Measurements from ENCODE around the gene DLST.

The DLST gene

DNA sequence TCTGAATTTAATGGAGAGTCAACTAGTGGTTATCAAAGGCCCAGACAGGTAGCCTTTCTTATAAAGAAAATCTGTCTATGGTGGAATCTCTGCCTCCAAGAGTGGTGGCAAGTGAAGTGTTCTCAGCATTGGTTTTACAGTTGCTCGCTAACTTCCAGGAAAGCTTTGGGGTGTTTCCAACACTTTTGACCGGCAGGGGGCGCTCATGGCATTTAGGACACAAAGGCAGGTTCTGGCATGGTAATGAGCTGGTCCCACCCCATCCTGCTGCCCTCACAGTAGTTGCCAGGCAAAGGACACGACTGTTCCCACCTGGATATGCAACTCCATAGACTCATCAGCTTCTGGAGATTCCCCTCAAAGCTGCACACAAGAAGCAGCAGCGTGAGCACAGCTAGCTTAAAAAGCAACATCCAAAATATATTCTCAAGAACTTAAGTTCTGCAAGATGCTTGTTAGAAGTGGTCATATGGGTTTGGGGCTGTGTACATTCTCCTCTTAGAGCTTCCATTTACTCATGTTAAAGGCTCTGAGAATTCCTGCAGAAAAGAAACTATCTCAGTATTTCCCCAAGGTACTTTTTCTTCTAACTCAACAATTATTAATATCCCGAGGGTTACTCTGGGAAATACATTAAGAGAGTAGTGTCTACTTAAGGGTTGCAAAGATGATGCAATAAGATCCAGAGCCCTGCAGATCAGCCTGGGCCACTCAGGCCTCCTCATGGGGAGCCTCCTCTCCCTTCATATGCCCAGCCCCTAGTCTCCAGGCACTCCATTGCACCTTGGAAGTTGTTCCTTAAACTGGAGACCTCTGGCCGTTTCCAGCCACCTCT is 20.6 kb upstream of the DLST start:
- DNase-seq, result peak; percentile 86

DNA sequence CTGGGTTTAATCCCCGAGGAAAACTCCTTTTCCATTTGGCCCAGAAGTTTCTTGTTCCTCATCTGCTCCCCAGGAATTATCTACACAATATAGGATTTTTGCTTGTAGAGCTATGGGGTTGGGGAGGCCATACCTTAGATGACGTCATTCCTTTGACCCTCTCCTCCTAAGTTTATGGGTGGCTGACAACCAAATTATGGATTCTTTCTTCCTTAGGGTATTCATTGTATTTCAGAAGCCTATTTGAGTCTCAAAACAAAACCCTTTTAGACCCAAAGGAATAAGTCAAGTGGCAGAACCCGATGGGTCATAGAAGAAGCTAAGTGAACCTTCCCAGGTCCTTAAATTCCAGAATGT is 20.0 kb upstream of the DLST start:
- DNase-seq, result no peak

DNA sequence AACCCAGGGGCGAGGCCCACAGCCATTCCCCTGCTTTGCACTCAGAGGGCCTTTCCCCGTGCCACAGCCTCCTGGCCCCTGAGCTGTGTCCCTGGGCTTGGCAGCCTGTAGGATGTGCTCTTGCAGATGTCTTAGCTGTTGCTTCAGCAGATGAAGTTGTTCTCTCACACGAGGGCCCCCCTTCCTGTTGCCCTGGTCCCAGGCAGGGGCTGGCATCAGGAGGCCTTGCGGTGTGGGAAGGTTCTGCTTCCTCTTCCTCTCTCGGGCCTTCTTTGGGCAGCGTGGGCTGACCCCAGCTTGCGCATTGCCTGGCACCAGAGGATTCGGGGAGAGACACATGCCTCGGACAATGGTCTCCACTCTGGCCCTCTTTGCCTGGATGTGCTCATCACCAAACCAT is 18.4 kb upstream of the DLST start:
- no peak for DNase-seq

DNA sequence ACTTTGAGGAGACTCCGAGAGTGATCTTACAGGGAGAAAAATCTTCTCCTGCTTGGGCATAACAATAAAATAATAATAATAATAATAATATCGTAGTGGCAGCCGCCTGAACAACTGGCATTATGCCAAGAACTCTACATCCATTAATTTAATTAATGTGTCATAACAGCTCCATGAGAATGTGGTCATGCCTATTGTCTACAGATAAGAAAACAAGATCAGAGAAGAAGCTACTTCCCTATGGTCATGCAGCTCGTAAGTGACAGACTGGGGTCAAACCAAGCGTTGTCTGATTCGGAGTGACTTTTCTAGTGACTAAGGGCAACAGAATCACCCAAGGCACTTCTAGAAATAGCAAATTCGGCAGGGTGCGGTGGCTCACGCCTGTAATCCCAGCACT is 17.5 kb upstream of the DLST start:
- no peak for DNase-seq

DNA sequence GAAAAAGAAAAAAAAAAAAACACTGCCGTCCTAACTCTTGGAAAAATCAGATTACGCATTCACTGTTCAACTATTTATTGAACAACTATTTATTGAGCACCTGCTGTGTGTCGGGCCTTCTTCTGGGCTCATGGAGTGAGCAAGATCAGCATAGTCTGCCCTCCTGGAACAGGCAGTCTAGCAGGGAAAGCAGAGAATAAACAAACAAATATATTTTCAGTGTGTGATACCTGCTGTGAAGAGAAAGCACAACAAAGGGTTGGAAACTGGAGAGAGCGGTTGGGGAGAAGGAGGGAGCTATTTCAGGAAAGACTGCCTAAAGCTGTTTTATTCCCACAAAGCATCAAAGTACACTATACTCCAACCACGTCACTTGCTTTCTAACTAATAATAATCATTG is 16.6 kb upstream of the DLST start:
- DNase-seq, result no peak

DNA sequence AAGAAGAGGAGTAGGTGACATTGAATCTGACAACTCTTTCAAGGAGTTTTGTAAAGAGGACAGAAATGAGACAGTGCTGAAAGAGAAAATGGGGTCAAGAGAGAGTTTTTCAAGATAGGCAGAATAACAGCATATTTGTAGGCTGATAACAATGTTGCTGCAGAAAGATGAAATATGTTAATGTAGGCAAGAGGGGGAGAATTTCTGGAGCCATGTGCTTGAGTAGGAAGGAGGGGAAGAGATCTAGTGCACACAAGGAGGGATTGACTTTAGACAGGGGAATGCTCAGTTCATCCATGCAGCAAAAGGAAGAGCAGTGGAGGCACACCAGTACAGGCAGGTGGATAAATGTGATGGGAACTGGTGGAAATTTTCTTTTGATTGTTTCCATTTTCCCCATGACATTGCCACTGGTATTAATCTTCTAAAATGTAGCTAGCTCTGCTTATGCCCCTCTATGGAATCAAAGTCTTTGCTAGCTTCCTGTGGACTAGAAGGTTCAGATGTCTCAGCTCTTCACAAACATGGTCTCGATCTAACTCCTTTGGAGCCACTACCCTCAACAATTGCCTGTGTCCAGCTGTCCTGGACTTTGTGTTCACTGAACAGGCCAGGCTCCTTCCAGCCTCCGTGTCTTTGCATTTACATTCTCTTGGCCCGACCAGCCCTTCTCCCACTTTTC is 14.9 kb upstream of the DLST start:
- DNase-seq, result no peak

DNA sequence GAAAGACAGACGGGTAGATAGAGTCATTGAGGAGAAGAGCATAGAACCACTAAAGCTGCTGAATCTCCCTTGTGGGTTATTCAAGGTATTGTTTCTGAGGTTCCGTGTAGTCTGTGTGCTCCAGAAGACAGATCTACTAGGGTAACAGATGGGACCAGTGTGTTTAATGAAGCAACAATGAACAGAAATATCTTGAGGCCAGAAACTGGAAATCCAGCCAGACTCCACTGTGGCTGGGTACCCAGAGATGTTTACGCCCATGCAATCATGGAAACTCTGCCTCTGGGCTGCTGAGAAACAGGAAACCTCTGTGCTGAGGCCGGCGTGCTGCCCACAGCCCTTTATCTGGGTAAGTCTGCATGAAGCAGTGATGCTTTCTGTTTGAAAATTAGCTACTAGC is 14.0 kb upstream of the DLST start:
- DNase-seq, result peak; percentile 33

DNA sequence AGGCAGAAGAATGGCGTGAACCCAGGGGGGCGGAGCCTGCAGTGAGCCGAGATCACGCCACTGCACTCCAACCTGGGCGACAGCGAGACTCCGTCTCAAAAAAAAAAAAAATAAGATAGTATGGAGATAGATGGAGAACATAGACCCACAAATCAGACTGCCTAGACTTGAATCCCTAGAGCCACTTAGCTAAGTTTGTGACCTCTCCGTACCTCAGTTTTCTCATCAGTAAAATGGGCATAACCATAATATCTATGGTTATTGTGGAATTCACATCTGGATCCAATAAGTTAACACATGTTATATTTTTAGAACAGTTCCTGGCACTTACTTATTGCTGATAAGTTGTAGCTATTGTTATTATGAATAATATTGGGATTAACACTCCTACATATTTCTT is 13.0 kb upstream of the DLST start:
- no peak for DNase-seq

DNA sequence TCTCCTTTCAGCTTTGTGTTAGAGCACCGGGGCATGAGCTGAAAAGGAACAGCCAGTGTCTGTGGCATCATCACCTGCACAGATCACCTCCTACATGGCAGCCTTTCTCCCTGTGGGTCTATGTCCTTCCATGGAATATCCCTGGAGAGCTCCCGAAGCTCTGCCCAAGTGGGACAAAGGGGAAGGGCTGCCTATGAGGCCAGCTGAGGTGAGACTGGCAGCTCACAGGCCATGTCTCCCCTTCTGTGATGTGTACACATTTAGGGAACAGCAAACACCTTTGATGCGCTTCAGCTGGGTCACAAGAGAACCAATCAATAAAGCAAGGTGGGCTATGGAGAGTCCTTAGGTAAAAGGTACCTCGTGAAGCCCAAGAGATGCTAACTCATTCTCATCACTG is 9.9 kb upstream of the DLST start:
- DNase-seq, result no peak

DNA sequence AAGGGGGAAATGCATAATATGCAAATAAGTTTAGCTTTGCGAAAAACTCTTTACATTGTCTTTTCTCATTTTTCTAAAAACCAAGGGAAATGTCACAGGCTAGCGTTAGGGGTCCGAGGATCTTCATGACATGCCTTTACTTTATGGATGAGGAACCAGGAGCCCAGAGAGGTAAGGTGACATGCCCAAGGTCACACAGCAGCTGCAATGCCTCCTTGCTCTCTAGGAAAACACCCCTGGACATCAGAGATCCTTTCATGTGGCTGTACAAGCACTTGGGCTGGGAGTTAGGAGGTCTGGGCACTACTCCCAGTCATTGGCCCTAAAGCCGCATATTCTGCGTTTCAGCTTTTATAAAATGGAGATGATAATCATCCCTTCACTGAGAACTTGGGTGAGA is 6.5 kb upstream of the DLST start:
- DNase-seq, result no peak

DNA sequence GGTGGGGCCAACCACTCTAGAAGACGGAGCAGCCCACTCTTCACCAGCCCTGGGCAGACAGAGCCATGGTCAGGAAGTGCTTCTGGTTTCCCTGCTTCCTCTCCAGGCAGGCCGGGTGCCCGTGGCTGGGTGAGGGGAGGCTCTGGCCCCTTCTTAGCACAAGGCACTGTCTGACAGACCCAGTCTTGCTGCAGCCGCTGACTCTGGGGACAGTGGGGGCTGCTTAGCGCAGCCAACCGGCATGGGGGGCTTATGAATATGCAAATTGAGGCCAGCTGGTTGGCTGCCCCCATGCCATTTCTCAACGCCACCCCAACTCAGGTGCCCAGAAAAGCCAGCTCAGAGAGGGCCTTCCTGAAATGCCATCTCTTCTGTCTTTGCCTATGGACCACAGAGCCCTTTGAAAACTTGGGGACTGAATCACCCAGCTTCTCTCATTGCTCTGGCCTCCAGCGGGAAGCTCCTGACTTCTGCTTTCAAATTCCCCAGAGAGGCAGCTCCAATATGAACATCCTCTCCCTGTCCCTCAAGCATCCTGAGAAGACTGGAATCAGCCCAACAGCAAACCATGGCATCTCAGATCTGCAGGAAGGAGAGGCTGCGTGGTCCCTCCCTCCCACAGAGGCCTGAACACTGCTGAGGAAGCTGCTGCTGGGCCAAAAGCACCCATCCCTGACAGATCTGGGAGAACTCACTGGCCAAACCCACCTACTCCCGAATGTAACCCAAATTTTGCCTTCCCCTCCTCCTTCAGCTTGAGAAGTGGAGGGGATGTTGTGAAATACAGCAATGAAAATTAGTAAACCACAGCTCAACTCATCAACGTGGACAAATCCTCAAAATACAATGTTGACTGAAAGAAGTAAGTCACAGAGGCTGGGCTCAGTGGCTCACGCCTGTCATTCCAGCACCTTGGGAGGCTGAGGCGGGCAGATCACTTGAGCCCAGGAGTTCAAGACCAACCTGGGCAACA is 5.5 kb upstream of the DLST start, which contains the start of gene PROX2:
TSS of gene PROX2 (minus strand) at position 205 of the 973 bp plus-strand sequence. CDS start 12,311 bp downstream, outside the sequence.
- DNase-seq, result peak; percentile 3

DNA sequence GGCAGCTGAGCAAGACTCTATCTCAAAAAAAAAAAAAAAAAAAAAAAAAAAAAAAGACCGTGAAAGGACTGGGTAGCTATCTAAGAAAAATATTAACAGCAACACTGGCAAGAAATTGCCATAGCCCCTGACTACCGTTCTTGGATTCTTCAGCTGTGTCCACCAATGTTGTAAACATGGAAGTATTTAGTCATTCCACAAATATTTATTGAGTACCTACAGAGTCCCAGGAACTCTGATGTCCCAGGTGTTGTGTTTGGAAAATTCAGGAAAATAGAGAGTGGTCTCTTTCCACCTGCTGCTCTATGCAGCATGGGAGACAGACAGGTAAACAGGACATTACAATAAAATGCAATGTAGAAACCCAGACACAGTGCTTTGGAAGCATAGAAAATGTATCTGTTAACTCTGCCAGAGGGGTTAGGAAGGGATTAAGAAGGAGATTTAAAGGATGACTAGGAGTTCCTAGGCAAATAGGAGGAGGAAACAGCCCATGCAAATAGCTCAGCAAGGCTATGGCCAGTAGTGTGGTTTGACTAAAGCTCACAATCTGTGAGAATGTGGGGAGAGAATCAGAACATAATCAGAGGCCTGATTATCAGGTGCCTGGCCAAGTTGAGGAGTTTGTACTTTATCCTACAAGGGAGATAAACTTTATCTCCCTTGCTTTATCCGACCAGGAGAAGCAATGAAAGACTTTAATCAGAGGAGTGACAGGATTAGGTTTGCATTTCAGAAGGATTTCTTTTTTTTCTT is 2.1 kb upstream of the DLST start:
- no peak for DNase-seq

DNA sequence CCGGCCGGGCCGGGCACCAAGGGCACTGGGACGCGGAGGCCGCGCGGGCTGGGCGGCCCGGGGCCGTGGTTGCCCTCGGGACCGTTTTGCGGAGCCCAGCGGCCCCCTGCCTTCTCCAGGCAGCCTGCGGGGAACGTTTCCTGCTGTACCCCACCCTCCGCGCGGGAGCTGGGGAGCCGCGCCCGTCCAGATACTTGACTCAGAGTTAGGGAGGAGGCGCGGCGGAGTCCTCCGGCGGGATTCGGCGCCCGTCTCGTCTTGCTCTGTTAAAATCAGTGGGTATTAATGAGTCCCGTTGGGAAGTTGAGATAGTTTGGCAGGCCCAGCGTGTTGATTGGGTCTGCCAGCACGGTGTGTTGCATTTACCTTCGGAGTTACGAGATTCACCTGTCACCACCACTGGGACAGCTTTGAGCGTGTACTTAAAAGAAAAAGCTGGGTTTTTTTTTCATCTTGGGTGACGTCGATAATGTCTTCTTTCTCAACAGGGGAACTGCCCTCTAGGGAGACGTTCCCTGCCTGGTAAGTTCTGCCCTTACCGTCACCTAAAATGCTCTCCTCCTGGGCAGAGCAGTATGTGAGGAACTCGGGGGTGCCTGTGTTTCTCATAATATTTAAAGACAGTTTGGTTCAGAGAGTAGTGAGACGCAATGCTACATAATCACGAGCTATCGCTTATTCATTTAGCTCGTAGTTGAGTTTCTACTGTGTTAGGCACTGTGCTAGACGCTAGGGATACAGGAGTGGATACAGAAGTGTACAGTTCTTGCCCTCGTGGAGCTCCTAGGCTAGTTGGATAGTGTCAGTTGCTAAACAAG is 596 bp downstream of the DLST start:
- peak; percentile 51 for DNase-seq

DNA sequence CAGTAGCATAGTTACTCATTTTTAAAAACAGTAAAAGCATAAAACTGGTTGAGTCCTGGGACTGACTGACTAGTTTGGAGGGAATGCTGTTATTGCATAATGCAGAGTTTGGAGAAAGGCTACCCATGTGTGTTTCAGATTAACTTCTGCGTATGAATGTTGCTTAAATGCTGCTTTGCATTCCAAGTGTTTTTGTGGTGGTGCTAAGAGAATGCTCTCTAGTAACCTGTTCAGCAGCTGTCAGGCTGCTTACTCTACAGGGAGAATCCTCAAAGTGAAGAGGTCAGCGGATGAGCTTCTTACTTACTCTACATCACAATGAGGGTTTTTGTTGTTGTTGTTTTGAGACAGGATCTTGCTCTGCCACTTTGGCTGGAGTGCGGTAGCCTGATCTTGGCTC is 4.3 kb downstream of the DLST start:
- no peak for DNase-seq

DNA sequence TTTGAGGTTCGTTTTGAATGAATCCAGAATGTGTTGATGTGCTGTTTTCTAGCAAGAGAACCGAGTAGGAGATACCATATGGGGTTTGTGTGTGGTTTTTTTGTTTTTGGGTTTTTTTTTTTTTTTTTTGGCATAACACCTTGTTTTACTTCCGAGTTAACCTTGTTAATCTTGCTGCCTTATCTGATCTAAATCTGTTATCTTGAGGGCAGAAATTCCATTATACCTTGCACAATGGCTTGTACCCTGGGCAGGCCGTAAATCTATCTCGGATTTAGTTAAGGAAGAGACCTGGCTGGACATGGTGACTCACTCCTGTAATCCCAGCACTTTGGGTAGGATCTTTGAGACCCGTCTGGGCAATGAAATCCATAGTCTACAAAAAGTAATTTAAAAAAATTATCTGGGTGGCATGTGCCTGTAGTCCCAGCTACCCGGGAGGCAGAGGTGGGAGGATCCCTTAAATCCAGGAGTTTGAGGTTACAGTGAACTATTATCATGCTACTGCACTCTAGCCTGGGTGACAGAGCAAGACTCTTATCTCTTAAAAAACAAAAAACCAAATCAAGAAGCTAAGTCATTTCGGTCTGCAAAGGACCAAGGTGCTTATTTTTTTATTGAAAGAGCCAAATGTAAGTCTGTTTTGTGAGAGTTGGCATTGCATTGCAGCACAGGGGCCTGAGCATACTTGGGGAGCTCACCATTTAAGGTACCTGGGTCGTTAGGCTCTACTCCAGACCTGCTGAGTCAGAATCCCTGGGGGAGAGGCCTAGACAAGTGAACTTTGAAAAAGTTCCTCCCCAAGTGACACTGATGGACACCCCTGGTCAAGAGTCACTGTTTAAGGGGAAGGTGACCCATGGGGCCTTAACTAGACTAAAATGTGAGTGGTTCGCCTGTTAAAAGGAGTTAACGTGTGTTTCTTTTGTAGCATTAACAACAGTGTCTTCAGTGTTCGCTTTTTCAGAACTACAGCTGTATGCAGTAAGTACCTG is 6.7 kb downstream of the DLST start:
- DNase-seq, result no peak

DNA sequence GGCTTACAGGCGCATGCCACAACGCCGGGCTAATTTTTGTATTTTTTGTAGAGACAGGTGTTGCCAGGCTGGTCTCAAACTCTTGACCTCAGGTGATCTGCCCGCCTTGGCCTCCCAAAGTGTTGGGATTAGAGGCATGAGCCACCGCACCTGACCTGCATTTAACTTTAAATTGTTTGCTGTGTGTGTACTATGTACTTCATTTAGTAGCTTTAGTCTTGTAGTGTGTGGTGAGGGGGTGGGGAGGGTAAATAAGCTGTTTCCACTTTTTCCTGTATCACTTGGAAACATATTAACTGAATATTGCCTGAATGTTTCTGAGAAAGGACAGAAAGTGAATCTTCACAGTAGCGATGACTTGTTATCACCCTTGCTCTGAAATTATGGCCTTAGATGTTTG is 8.5 kb downstream of the DLST start:
- DNase-seq, result no peak

DNA sequence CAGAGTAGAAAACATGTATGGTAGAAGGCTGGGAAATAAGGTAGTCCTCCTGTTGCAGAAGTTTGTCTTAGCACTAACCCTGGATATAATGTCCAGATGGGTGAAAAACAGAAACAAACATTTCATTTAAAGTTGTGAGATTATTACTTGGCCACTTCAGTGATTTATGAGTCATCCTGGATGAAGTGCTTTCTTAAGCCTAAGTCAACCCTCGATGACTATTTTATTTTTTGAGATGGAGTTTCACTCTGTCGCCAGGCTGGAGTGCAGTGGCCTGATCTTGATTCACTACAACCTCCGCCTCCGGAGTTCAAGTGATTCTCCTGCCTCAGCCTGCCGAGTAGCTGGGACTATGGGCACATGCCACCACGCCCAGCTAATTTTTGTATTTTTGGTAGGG is 10.2 kb downstream of the DLST start:
- DNase-seq, result no peak

DNA sequence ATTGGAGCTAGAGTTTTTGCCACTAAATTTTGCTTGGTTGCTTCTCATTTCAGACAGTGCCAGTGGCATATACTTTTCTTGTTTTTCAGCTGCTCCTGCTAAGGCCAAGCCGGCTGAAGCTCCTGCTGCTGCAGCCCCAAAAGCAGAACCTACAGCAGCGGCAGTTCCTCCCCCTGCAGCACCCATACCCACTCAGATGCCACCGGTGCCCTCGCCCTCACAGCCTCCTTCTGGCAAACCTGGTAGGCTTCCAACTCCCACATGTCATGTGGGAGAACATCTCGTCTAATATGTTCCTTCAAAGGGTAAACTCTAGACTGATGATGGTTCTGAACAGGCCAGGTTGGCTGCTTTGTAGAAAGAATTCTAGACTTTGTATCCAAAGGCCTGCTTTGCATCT is 11.0 kb downstream of the DLST start:
- DNase-seq, result no peak

DNA sequence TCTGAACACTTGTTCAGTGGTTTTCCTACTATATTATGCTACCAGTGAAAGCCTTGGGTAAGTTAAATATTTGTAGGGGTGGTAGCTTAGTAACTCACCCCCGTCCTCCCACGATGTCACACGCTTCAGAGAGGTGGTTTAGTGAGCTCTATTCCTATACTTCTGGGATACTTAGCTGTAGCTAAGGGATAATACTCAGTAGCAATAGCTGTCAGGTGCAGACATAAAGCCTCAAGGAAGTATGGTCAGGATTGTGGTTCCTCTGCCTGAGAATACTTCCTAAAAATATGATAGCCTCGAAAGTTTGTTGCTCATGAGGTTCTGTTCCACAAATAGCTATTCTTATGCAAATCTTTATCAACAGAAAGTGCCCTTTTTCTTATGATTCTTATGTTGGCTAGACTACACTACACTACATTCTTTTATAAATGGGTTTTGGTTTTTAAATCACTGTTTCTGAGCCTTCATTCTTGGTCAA is 11.9 kb downstream of the DLST start:
- no peak for DNase-seq

DNA sequence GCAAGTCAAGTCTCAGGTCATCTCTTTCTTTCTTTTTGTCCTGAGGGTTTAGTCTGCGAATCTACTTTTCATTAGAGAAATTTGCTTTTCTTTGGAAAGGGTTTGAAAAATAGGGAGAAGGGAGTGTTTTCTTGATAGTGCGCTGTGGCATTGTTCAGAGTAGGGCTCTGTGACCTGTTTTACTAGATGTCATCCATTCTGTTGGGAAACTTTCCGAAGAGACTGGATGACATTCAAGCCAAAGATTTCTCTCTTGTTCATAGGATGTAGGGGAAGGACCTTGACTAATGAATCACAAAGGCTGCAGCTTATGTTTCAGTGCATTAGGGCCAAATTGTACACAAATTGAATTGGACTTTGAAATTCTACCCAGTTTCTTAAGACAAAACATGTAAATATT is 14.7 kb downstream of the DLST start:
- DNase-seq, result no peak
